Suprapubic skin (tissue), 4 donors: ENCODE measurements around the gene CCL3. TPM values are rescaled to one million over a fixed set of nuclear protein-coding genes. Genes with fewer than 3 reads are reported as not detected.
"Not testable (repeated sequence)": the region's sequence is repeated elsewhere in the genome, so short reads cannot be mapped to it uniquely, and the experiment has no call there.

ENCODE experiments used
- DNase-seq, 2 donors: peaks; one replicate each; pipeline ENCODE4 v3.0.0-alpha.2; 2019; ENCODE audit warnings: low spot score in 2 of 2
- H3K27ac ChIP-seq: fragments of 200-600 bp; sonication (generic); one replicate; pipeline ENCODE4 v1.5.1; 2019
- H3K27me3 ChIP-seq: fragments of 200-600 bp; sonication (generic); one replicate; pipeline ENCODE4 v1.5.1; 2019
- H3K36me3 ChIP-seq: fragments of 200-600 bp; sonication (generic); one replicate; pipeline ENCODE4 v1.5.1; 2019
- H3K4me1 ChIP-seq: fragments of 200-600 bp; sonication (generic); one replicate; pipeline ENCODE4 v1.5.1; 2019
- H3K4me3 ChIP-seq: fragments of 200-600 bp; sonication (generic); one replicate; pipeline ENCODE4 v1.5.1; 2019; ENCODE audit warnings: mild to moderate bottlenecking
- H3K9me3 ChIP-seq: fragments of 200-600 bp; sonication (generic); one replicate; pipeline ENCODE4 v1.5.1; 2019
- CTCF ChIP-seq, 2 donors: fragments of 200-600 bp in 1 of 2; fragments of 450-650 bp in 1 of 2; sonication (generic) in 1 of 2; IDR thresholded peaks; one replicate each; pipeline ENCODE4 v1.5.1; 2016 to 2019; ENCODE audit warnings: antibody characterized with exemption in 2 of 2, mild to moderate bottlenecking in 1 of 2, moderate library complexity in 1 of 2
- EP300 ChIP-seq: sonication (generic); formaldehyde crosslinking; IDR thresholded peaks from one replicate; pipeline ENCODE4 v1.6.1; 2017; ENCODE audit warnings: antibody characterized with exemption
- POLR2A ChIP-seq, 2 donors: fragments of 450-650 bp; IDR thresholded peaks; one replicate each; pipeline ENCODE4 v1.6.1; 2017; ENCODE audit warnings: antibody characterized with exemption in 2 of 2, mild to moderate bottlenecking in 2 of 2, moderate library complexity in 2 of 2
- POLR2AphosphoS5 ChIP-seq, 3 donors: sonication (generic); formaldehyde crosslinking; IDR thresholded peaks; one replicate each; pipeline ENCODE4 v1.6.1; 2017; ENCODE audit warnings: antibody characterized with exemption in 3 of 3
- WGBS: methylation state at CpG from one replicate; pipeline ENCODE4 v1.1.5; 2018; 5-methylcytosine and 5-hydroxymethylcytosine counted together
- total RNA-seq, 4 donors: library from RNA; depleted of rRNA; stranded (reverse); fragments of >200 nt; gene quantifications; one replicate each; pipeline ENCODE4 v1.1.0, GENCODE V29; 2016

CCL3 gene
- total RNA-seq, 4 donors from 2014 or later: 0.79 TPM; not detected in 3

GRCh38 chr17:36120221-36120620, 30.3 kb upstream of the CCL3 start:
- DNase-seq: no peak
- WGBS: 72% methylated on average over 3 of the region's 3 CpGs
- H3K27ac ChIP-seq: no peak overlapping the region
- H3K36me3 ChIP-seq: no peaks in the 10 kb centered on the region
- H3K4me3 ChIP-seq: no peak overlapping the region
- H3K27me3 ChIP-seq: no peaks in the 10 kb centered on the region
- TF ChIP-seq EP300 (no peak), CTCF (IDR thresholded peaks at IDR 0.05) (no peak), POLR2AphosphoS5 (IDR thresholded peaks at IDR 0.05) (no peak), POLR2A (IDR thresholded peaks at IDR 0.05) (no peak)
- no peaks in the 10 kb centered on the region for H3K4me1 ChIP-seq
- H3K9me3 ChIP-seq: peaks cover 4% of the 10 kb centered on the region

- no peaks in the 10 kb centered on the region for H3K27me3 ChIP-seq
- H3K4me3 ChIP-seq: no peak overlapping the region
- no peak for DNase-seq
- H3K36me3 ChIP-seq: no peaks in the 10 kb centered on the region
- H3K9me3 ChIP-seq: no peaks in the 10 kb centered on the region
- no peaks in the 10 kb centered on the region for H3K4me1 ChIP-seq
- no peak overlapping the region for H3K27ac ChIP-seq
- TF ChIP-seq POLR2AphosphoS5 (IDR thresholded peaks at IDR 0.05) (no peak), POLR2A (IDR thresholded peaks at IDR 0.05) (no peak), EP300 (no peak), CTCF (IDR thresholded peaks at IDR 0.05) (no peak)
- 89% methylated on average over 12 of the region's 12 CpGs for WGBS
Measured at GRCh38 chr17:36118477-36119353, 28.8 kb upstream of the CCL3 start.

GRCh38 chr17:36117505-36118382, 27.8 kb upstream of the CCL3 start:
- 39% methylated on average over 5 of the region's 5 CpGs for WGBS
- no peak for TF ChIP-seq POLR2AphosphoS5 (IDR thresholded peaks at IDR 0.05)
- no peak for TF ChIP-seq EP300
- TF ChIP-seq CTCF (IDR thresholded peaks at IDR 0.05): no peak
- TF ChIP-seq POLR2A (IDR thresholded peaks at IDR 0.05): no peak
- no peaks in the 10 kb centered on the region for H3K9me3 ChIP-seq
- H3K36me3 ChIP-seq: no peaks in the 10 kb centered on the region
- H3K4me1 ChIP-seq: no peaks in the 10 kb centered on the region
- H3K4me3 ChIP-seq: no peak overlapping the region
- DNase-seq: no peak
- no peaks in the 10 kb centered on the region for H3K27me3 ChIP-seq
- no peak overlapping the region for H3K27ac ChIP-seq

GRCh38 chr17:36115649-36115977, 25.7 kb upstream of the CCL3 start:
- not testable (repeated sequence) for H3K4me3 ChIP-seq, DNase-seq, H3K9me3 ChIP-seq, H3K4me1 ChIP-seq, H3K36me3 ChIP-seq, H3K27me3 ChIP-seq, H3K27ac ChIP-seq

- not testable (repeated sequence) for H3K27me3 ChIP-seq, DNase-seq
- WGBS: 83% methylated on average over 5 of the region's 5 CpGs
Measured at GRCh38 chr17:36114971-36115648, 25.2 kb upstream of the CCL3 start.

GRCh38 chr17:36113131-36113530, 23.2 kb upstream of the CCL3 start:
- H3K4me3 ChIP-seq, H3K27me3 ChIP-seq, H3K27ac ChIP-seq, H3K4me1 ChIP-seq, H3K36me3 ChIP-seq, DNase-seq, H3K9me3 ChIP-seq: not testable (repeated sequence)
- 89% methylated on average over 1 of the region's 1 CpG for WGBS

More at GRCh38 chr17:36114971-36115648, 25.2 kb upstream of the CCL3 start:
- not testable (repeated sequence) for H3K4me1 ChIP-seq, H3K4me3 ChIP-seq, H3K36me3 ChIP-seq, H3K9me3 ChIP-seq, H3K27ac ChIP-seq
